H1 (cell line): ENCODE results near the gene CD300LG.

Experiments used
- ATF3 ChIP-seq: IDR thresholded peaks from 2 replicates; pipeline ENCODE4 v1.6.1; 2011; ENCODE audit warnings: low read depth, mild to moderate bottlenecking, low read length; ENCODE audit not compliant: insufficient read depth
- CTCF ChIP-seq, 3 experiments: IDR thresholded peaks; 1 replicate in 2 of 3; 2 replicates in 1 of 3; pipeline versions ENCODE4 v1.5.1 to v1.6.1; 2011; ENCODE audit warnings: low read length in 3 of 3, mild to moderate bottlenecking in 3 of 3, inconsistent platforms in 2 of 3, low read depth in 1 of 3, moderate library complexity in 1 of 3; ENCODE audit not compliant: insufficient read depth in 1 of 3; ENCODE audit errors: control extremely low read depth in 1 of 3
- EP300 ChIP-seq, 2 experiments: IDR thresholded peaks; 1 replicate in 1 of 2; 2 replicates in 1 of 2; pipeline ENCODE4 v1.6.1; 2011 to 2012; ENCODE audit warnings: low read depth in 2 of 2, low read length in 2 of 2, mild to moderate bottlenecking in 2 of 2, borderline replicate concordance in 1 of 2, inconsistent platforms in 1 of 2, moderate library complexity in 1 of 2
- EZH2 ChIP-seq: fragments of 200-600 bp; sonication (generic); IDR thresholded peaks from 2 replicates; pipeline ENCODE4 v1.7.1; 2012; ENCODE audit warnings: low read depth, mild to moderate bottlenecking, moderate library complexity, low read length, inconsistent platforms; ENCODE audit not compliant: severe bottlenecking
- HDAC2 ChIP-seq, 2 experiments: fragments of 300-600 bp in 1 of 2; sonication (generic) in 1 of 2; IDR thresholded peaks; 2 replicates each; pipeline ENCODE4 v1.6.1; 2011 to 2012; ENCODE audit warnings: low read depth in 2 of 2, low read length in 2 of 2, mild to moderate bottlenecking in 2 of 2, moderate library complexity in 2 of 2, borderline replicate concordance in 1 of 2, inconsistent platforms in 1 of 2
- POLR2A ChIP-seq, 2 experiments: IDR thresholded peaks; 1 replicate in 1 of 2; 2 replicates in 1 of 2; pipeline ENCODE4 v1.6.1; 2011; ENCODE audit warnings: low read depth in 2 of 2, low read length in 2 of 2, mild to moderate bottlenecking in 2 of 2; ENCODE audit errors: control extremely low read depth in 1 of 2
- SIN3A ChIP-seq, 2 experiments: IDR thresholded peaks in 1 of 2; conservative IDR thresholded peaks in 1 of 2; 2 replicates each; pipeline ENCODE4 v1.6.1; 2011 to 2012; ENCODE audit warnings: low read length in 2 of 2, improper control_type of control experiment in 1 of 2, low read depth in 1 of 2, mild to moderate bottlenecking in 1 of 2
- SIRT6 ChIP-seq: IDR thresholded peaks from one replicate; pipeline ENCODE4 v1.7.1; 2012; ENCODE audit warnings: low read length, inconsistent platforms
- SP1 ChIP-seq: IDR thresholded peaks from 2 replicates; pipeline ENCODE4 v1.6.1; 2011; ENCODE audit warnings: low read depth, low read length

- TF ChIP-seq SIRT6 (no peak), SIN3A (conservative IDR thresholded peaks at IDR 0.05 in 1 of 2, IDR thresholded peaks at IDR 0.05 in 1 of 2; ENCODE audit: low read depth in 1 of 2, low read length in 2 of 2) (no peak), EP300 (IDR thresholded peaks at IDR 0.05; ENCODE audit: borderline replicate concordance in 1 of 2, low read depth in 2 of 2, low read length in 2 of 2) (no peak), ATF3 (no peak), SP1 (no peak), POLR2A (IDR thresholded peaks at IDR 0.05; ENCODE audit: control extremely low read depth in 1 of 2, low read depth in 2 of 2, low read length in 2 of 2) (no peak), CTCF (IDR thresholded peaks at IDR 0.05; ENCODE audit: control extremely low read depth in 1 of 3, insufficient read depth in 1 of 3, low read depth in 1 of 3, low read length in 3 of 3) (no peak), HDAC2 (IDR thresholded peaks at IDR 0.05; ENCODE audit: borderline replicate concordance in 1 of 2, low read depth in 2 of 2, low read length in 2 of 2) (no peak), EZH2 (no peak)
Observed at GRCh38 chr17:43839670-43840108, 7.3 kb upstream of the CD300LG start.
